Measurements from ENCODE around the gene MUC5B.

MUC5B gene

DNA sequence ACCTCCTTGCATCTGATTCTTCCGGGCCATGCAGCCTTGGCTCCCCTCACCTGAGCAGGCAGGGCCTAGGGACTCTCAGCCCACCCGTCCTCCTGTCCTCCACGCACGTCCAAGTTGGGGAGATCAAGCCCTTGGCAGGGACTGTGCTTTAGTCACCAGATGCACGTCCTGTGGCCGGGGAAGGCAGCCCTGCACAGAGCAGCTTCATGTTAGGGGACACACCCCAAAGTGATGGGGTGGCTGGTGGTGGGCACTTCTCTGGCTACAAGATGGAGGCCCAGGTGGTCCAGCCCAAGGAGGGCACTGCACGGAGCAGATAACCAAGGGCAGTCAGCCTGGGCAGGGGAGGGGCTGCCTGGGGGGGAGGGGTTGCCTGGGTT lies 1.2 kb downstream of the MUC5B start:
- no peak for DNase-seq

DNA sequence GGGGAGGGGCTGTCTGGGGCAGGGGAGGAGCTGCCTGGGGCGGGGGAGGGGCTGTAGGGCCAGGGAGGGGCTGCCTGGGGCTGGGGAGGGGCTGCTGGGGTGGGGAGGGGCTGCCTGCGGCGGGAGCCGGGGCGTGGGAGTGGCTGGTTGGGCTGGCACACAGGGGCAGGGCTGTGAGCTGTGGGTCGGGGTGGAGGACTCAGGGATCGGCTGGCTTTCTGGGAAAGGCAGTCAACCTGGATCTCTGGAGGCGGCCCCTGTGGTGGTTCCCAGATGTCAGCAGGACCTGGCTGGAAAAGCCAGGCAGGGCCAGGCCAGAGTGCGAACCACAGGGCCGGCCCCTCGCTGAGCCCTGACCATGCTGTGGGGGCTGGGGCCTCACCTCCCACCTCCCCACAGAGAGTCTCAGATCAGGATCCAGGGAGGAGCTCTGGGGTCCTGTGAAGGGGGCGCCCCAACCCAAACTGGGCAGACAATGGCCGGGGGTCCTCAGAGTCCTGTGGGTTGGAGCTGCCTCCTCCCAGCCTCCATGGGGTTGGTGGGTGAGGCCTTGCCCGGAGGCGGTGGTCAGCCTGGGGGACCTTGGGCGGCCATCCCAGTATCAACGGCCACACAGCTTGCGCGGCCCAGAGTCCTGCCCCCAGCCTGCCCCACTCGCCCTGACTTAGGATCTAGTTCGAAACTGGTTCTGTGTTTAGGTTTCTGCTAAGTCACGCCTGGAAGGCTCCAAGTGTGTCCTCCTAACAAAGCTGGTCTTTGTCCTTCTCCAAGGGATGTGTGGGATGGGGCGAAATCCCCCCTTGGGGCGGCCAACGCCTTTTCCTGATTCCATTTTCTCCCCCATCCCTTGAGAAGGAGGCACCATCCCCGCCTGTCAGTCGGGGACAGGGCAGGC lies 1.9 kb downstream of the MUC5B start:
- DNase-seq: no peak

DNA sequence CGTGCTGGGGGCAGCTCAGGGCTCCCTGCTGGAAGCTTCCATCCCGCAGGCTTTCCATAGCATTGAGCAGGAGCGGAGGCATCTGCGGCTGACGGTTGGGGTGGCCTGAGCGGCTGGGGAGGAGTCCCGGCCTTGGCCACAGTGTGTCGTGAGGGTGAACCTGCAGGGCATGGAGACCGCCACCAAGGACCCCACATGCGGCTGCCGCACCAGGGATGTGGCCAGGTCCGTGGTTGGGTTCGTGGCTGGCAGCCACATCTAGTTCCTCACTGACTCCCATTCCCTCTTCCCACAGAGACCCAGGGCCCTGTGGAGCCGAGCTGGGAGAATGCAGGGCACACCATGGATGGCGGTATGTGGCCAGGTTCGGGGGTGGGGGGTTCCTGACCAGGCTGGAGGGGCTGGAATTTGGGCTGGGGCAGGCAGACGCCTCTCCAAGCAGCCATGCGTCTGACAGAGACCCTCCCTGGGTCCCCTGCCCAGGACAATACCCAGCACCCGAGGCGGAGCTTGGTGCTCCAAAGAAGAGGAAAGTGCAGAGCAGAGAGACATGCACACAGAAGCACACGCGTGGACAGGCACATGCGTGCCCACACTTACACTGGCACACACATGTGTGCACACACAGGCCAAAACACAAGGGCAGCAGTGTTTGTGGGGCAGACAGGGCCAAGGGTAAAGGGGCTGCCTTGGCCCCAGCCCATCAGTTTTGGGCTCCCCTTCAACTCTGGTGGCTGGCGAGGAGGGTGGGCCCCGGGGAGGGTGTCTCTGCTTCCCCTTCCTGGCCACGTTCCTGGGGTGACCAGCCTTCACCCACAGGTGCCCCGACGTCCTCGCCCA lies 2.7 kb downstream of the MUC5B start:
- no peak for DNase-seq

DNA sequence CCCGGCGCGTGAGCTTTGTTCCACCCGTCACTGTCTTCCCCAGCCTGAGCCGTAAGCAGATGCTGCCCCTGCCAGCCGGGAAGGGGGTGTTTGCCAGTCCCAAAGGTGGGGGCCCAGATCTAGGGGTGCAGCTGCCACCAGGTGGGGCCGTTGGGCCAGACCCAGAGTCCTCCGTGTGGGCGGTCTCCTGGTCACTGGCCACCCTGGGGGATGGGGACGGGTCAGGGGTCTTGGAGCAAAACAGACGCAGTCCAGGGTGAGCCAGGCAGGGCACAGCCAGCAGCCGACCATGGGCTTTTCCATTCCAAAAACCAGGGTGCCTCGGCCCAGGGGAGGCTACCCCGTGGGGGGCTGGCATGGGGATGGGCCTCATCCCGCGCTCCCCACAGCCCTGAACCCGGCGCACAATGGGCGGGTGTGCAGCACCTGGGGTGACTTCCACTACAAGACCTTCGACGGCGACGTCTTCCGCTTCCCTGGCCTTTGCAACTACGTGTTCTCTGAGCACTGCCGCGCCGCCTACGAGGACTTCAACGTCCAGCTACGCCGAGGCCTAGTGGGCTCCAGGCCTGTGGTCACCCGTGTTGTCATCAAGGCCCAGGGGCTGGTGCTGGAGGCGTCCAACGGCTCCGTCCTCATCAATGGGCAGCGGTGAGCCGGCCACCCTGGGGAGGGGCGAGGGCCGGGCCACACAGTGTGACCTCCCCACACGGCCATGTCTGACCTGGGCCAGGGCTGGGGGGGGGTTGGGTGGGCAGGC lies 3.5 kb downstream of the MUC5B start:
- DNase-seq: no peak

DNA sequence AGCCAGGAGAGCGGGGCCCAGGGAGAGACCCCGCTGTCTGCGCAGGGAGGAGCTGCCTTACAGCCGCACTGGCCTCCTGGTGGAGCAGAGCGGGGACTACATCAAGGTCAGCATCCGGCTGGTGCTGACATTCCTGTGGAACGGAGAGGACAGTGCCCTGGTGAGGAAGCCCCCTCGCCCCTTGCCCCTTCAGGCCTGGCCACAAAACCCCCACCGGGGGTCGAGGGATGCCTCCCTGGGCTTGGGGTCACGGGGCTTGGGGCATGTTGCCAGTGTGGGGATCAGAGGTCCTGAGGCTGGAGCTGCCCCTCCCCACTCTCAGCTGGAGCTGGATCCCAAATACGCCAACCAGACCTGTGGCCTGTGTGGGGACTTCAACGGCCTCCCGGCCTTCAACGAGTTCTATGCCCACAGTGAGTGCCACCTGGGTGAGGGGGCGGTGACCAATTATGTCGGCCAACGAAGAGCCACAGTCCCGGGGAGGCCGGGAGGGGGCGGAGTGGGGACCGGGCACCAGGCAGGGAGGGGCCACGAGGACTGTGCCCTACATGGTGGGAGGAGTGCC lies 4.2 kb downstream of the MUC5B start:
- no peak for DNase-seq

DNA sequence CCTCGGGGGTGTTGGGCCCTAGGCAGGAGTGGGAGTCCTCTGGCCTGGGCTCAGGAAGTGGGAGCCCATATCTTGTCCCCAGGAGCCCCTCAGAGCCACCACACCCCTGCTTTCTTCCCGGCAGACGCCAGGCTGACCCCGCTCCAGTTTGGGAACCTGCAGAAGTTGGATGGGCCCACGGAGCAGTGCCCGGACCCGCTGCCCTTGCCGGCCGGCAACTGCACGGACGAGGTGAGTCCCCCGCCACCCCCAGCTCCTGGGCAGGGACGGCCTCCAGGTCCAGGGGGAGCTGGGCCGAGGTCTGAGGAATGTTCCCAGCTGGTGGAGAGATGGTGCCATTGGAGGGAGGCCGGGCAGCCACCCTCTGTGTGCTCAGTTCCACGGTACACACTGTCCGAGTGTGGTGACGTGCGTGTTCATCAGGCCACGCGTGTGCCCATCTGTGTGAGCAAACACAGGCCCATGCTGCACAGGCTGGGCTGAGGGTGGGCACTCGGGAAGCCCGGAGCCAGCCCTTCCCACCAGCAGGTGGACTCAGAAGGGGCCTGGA lies 4.8 kb downstream of the MUC5B start:
- no peak for DNase-seq

DNA sequence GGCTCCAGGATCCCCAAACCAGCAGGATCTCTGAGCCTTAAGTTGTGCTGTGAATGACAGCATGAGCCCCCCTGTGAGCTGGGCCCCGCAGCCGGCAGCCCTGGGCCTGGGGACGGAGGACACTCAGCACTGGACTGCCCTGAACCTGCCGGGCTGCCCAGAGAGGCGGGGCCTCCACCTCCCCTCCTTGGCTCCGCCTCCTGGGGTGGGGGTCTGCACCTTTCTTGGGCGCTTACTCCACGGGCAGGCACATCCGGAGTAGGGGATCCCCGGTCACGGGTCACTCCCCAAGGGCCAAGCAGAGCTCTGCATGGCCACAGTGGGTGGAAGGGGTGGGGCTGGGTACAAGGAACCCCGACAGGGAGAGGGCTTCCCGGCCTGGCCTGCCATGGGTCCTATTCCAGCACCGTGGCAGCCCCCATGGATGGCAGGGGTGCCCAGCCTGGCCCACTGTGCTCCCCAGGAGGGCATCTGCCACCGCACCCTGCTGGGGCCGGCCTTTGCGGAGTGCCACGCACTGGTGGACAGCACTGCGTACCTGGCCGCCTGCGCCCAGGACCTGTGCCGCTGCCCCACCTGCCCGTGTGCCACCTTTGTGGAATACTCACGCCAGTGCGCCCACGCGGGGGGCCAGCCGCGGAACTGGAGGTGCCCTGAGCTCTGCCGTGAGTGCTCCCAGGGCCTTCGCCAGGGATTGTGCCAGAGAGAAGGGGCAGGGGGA lies 5.4 kb downstream of the MUC5B start:
- DNase-seq: no peak

DNA sequence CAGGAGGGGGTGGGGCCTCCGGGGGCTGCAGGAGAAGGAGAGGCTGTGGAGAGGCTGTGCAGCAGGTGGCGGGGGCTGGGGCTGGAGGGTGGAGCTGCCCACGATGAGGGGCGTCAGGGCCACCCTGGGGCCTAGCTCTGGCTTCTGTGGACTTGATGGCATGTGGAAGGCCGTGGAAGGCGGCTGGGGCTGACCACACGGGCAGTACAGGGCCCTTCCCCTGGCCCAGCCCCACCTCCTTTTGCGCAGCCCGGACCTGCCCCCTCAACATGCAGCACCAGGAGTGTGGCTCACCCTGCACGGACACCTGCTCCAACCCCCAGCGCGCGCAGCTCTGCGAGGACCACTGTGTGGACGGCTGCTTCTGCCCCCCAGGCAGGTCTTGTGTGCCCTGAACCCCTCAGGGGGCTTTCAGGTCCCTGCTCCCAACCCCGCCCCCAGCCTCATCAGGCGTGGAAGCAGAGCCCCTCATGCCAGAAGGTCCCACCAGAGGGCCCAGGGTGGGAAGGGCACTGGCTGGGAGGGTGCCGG lies 6.1 kb downstream of the MUC5B start:
- no peak for DNase-seq

DNA sequence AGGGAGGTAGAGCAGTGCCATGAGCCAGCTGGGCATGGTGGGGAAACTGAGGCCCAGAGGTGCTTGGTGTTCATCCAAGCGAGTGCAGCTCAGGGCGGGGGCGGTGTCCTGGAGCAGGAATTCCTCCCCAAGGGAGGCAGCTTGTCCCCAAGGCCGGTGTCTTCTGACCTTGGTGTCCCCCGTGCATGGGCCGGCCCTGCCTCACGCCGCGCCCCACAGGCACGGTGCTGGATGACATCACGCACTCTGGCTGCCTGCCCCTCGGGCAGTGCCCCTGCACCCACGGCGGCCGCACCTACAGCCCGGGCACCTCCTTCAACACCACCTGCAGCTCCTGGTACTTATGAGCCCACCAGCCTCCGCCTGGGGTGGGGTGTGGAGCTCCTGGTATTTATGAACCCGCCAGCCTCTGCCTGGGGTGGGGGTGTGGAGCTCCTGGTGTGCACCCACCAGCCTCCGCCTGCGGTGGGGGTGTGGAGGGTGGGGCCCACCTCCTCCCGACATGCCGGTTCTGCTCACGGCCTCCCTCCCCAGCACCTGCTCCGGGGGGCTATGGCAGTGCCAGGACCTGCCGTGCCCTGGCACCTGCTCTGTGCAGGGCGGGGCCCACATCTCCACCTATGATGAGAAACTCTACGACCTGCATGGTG lies 6.7 kb downstream of the MUC5B start:
- DNase-seq: no peak

DNA sequence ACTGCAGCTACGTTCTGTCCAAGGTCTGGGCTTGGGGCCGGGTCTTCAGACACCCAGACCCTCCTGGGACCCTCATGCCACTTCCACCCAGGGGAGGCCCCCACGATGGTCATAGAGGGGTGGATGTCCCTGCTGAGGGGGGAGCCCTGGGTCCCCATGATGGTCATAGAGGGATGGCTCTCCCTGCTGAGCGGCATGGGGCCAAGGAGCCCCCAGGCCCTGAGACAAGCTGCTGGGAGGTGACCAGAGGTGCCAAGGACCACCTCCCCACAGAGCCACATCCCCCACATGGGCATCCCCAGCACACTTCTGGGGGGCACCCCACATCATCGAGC lies 7.2 kb downstream of the MUC5B start:
- no peak for DNase-seq

DNA sequence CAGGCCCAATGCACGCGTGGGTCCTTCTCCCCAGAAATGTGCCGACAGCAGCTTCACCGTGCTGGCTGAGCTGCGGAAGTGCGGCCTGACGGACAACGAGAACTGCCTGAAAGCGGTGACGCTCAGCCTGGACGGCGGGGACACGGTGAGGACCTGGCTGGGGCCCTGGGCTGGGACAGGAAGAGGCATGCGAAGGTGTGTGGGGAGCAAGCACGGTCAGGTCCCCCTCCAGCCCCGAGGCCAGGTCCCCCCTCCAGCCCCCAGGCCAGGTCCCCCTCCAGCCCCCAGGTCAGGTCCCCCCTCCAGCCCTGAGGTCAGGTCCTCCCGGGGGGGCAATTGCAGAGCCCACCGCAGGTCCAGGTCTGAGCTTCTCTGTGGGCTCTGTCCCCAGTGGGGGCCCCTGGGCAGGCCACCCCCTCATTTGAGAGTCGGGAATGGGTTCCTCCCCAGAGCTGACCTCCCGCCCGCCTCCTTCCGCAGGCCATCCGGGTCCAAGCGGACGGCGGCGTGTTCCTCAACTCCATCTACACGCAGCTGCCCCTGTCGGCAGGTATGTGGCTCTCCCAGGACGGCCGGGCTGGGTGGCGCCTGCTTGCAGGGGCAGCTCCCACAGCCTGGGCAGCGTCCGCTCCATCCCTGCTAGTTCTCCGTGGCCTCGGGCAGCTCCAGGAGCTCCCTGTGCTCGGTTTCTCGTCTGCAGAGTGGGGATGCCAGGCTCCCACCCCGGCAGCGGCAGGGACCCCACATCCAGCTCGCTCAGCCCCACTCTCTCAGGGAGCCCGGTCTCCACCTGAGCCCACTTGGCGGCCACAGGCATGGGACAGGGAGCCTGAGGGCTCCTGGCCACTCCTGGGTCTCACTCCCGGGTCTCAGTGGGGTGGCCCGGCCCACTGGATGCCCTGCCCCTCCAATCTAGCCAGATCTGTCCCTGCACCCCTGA lies 7.9 kb downstream of the MUC5B start:
- no peak for DNase-seq

DNA sequence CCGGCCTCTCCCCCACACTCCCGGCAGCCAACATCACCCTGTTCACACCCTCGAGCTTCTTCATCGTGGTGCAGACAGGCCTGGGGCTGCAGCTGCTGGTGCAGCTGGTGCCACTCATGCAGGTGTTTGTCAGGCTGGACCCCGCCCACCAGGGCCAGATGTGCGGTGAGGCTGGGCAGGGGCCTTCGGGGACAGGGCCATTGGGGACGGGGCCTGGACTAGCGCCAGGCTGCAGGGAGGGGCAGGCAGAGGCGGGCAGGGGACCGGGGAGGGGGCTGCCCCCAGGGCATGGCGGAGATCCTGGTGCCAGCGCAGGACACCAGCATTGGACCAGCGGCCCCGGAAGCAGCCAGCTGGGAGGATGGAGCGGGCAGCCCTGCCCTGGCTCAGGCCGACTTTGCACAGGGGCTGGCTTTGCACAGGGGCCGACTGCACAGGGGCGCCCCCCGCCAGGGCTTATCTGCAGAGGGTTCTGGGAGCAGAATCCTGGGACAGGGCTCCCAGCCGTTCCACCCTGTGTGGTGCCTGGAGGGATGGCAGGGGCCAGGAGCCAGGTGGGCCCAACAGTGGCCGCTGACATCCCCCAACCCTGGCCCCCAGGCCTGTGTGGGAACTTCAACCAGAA lies 8.6 kb downstream of the MUC5B start:
- DNase-seq: no peak

DNA sequence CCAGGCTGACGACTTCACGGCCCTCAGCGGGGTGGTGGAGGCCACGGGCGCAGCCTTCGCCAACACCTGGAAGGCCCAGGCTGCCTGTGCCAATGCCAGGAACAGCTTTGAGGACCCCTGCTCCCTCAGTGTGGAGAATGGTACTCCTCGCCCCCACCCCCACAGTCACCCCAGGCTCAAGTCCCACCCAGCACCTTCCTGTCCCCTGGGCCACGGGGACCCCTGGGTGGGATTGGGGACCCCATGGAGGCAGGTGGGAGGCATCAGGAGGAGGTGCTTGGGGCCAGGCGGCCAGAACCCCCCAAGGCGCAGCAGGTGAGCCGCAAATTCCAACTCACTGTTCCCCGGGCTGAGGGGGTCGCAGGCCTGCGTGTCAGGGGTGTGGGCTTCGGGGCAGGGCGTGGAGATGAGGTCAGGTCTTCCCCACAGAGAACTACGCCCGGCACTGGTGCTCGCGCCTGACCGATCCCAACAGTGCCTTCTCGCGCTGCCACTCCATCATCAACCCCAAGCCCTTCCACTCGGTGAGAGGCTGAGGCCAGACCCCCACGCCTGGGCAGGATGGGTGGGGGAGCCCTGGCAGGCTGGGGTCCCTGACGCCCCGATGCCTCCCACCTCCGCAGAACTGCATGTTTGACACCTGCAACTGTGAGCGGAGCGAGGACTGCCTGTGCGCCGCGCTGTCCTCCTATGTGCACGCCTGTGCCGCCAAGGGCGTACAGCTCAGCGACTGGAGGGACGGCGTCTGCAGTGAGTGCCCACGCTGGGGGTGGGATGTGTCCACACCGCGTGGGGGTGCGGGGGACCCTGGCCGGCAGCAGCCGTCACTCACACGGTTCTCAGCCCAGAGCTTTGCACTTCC lies 9.4 kb downstream of the MUC5B start:
- no peak for DNase-seq

DNA sequence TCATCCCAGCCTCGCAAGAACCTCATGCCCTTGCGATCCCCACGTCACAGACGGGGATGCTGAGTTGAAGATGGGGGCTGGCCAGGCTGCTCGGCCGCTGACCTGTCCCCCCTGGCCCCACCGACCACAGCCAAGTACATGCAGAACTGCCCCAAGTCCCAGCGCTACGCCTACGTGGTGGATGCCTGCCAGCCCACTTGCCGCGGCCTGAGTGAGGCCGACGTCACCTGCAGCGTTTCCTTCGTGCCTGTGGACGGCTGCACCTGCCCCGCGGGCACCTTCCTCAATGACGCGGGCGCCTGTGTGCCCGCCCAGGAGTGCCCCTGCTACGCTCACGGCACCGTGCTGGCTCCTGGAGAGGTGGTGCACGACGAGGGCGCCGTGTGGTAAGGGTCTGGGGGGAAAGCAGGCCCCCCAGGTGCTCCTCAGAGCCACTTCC lies 10.0 kb downstream of the MUC5B start:
- DNase-seq: no peak

DNA sequence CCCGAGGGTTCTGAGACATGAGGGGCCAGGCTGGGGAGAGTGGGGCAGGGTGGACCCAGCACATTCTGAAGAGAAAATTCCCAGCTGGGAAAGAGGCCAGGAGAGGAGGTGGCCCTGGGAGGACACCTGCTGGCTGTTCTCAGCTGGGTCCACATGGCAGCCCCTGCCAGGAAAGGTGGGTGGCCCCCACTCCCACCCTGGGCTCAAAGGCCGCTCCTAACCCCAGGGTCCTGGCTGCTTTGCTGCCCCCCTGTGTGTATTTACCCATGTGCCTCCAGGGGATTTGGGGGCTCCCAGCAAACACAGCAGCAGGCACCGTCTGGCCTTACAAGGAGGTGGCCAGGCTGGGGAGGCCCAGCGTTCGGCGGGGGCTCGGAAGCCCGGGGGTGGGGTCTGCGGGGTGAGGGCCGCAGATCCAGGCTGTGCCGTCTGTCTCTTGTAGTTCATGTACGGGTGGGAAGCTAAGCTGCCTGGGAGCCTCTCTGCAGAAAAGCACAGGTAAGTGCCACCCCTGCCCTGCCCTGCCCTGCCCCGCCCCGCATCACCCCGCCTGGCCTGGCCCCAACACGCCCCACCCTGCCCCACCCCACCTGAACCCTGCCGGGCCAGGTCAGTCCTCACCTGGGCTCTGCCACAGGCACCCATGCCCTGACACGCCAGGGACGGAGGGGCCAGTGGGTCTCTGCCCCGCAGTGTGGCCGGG lies 10.6 kb downstream of the MUC5B start:
- DNase-seq: no peak

DNA sequence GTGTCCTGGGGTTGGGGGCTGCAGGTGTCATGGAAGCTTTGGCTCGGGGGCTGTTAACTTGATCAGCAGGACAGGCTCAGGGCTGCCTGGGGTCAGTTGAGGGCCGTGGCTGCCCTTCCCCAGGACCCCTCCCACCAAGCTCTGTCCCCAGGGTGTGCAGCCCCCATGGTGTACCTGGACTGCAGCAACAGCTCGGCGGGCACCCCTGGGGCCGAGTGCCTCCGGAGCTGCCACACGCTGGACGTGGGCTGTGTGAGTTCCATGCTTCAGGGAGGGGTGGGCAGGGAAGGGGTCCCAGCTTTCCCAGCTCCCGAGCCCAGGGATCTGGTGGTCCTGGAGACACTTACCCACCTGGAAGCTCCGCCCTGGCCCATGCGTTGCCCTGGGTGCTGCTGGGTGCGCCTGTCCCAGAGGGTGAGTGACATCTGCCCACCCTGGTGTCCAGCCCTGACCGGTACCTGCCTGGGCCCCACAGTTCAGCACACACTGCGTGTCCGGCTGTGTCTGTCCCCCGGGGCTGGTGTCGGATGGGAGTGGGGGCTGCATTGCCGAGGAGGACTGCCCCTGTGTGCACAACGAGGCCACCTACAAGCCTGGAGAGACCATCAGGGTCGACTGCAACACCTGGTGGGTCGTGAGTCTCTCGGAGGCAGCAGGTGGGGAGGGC lies 11.3 kb downstream of the MUC5B start:
- no peak for DNase-seq

DNA sequence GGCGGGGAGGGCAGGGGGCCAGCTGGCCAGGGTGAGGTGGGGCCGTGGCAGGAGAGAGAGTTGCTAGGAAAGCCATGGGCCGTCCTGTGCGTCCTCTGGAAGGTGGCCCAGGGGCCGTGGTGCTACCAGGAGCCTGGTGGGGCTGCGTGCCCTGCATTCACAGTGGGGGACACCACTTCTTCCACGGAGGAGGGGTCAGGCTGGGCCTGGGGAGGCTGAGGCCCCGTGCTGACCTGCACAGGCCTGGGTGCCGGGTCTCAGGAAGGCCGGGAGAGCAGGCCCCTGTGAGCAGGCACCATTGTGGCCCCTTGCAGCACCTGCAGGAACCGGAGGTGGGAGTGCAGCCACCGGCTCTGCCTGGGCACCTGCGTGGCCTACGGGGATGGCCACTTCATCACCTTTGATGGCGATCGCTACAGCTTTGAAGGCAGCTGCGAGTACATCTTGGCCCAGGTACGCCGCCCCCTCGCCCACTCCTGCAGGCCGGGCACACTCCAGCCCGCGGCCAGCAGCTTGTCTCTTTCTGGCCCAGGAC lies 12.0 kb downstream of the MUC5B start:
- no peak for DNase-seq
